Bronchial epithelial cell (primary cell): ENCODE data around the gene ST6GALNAC1. TPM values are rescaled to one million over a fixed set of nuclear protein-coding genes. Genes with fewer than 3 reads are reported as not detected.
A peak's percentile ranks its signal among the peaks of the same experiment; 100 is the strongest.

ENCODE experiments used
- DNase-seq: peaks from one replicate; pipeline ENCODE4 v3.0.0-alpha.2; 2010; ENCODE audit warnings: low read depth
- FAIRE-seq: peaks from 2 replicates; lab custom pipeline; 2011; peaks lifted over from hg19 to GRCh38; lab: Jason Lieb, UNC
- H3K27me3 ChIP-seq: 2 replicates; pipeline ENCODE4 v1.5.1; 2011; ENCODE audit warnings: low read length; ENCODE audit not compliant: control insufficient read depth, insufficient read depth
- H3K36me3 ChIP-seq: 2 replicates; pipeline ENCODE4 v1.5.1; 2011; ENCODE audit warnings: low read length; ENCODE audit not compliant: control insufficient read depth, insufficient read depth
- H3K4me3 ChIP-seq: 2 replicates; pipeline ENCODE4 v1.5.1; 2011; ENCODE audit warnings: mild to moderate bottlenecking, low read depth, low read length, control low read depth
- total RNA-seq: library from RNA; depleted of rRNA; stranded (reverse); fragments of >200 nt; gene quantifications from 2 replicates; pipeline ENCODE4 v1.2.1, GENCODE V29; 2014
- TF ChIP-seq, protein P1 (sequence below): IDR thresholded peaks from 2 replicates; pipeline ENCODE4 v1.5.1; 2011; ENCODE audit warnings: mild to moderate bottlenecking, moderate library complexity, low read length, control low read depth, inconsistent platforms; ENCODE audit not compliant: insufficient read depth, severe bottlenecking

The ST6GALNAC1 gene
- total RNA-seq, 1 donor from 2014 or later, result 5.0 TPM

GRCh38 chr17:76593959-76594358, 49.6 kb downstream of the ST6GALNAC1 start:
- Histone ChIP-seq H3K4me3 (no peak overlapping the region), H3K36me3 (no peaks in the 10 kb centered on the region), H3K27me3 (no peaks in the 10 kb centered on the region)
- no peak for DNase-seq
- TF ChIP-seq, protein P1, sequence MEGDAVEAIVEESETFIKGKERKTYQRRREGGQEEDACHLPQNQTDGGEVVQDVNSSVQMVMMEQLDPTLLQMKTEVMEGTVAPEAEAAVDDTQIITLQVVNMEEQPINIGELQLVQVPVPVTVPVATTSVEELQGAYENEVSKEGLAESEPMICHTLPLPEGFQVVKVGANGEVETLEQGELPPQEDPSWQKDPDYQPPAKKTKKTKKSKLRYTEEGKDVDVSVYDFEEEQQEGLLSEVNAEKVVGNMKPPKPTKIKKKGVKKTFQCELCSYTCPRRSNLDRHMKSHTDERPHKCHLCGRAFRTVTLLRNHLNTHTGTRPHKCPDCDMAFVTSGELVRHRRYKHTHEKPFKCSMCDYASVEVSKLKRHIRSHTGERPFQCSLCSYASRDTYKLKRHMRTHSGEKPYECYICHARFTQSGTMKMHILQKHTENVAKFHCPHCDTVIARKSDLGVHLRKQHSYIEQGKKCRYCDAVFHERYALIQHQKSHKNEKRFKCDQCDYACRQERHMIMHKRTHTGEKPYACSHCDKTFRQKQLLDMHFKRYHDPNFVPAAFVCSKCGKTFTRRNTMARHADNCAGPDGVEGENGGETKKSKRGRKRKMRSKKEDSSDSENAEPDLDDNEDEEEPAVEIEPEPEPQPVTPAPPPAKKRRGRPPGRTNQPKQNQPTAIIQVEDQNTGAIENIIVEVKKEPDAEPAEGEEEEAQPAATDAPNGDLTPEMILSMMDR, result no peak
- no peak for FAIRE-seq

DNA sequence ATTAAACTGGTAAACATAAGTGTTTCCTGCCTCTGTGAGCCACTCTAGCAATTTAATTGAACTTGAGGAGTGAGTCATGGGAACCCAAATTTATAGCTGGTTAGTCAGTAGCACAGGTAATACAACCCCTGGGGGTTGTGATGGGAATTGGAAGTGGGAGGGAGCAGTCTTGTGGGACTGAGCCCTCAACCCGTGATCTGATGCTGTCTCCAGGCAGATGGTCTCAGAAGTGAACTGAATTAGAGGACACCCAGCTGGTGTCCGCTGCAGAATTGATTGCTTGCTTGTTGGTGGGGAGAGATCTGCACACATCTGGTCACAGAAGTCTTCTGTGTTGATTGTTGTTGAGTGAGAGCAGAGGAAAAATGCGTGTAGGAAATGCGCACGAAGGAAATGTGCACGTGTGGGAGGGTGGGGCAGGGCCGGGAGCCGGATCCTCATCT, 50.2 kb downstream of the ST6GALNAC1 start:
- no peak for FAIRE-seq
- TF ChIP-seq, protein P1, result peak; percentile 46
- no peak overlapping the region for H3K4me3 ChIP-seq

GRCh38 chr17:76588182-76588581, 55.4 kb downstream of the ST6GALNAC1 start:
- no peaks in the 10 kb centered on the region for H3K27me3 ChIP-seq
- TF ChIP-seq, protein P1, result no peak
- no peak for DNase-seq
- no peak for FAIRE-seq
- no peaks in the 10 kb centered on the region for H3K36me3 ChIP-seq
- H3K4me3 ChIP-seq, result no peak overlapping the region

More for the DNA sequence above, 50.2 kb downstream of the ST6GALNAC1 start:
- DNase-seq, result peak; percentile 97
- no peaks in the 10 kb centered on the region for H3K36me3 ChIP-seq
- H3K27me3 ChIP-seq, result no peaks in the 10 kb centered on the region

GRCh38 chr17:76586741-76587487, 56.6 kb downstream of the ST6GALNAC1 start:
- FAIRE-seq (peak; percentile 97), DNase-seq (peak; percentile 64)
- H3K4me3 ChIP-seq, result no peak overlapping the region
- no peaks in the 10 kb centered on the region for H3K36me3 ChIP-seq
- TF ChIP-seq, protein P1, result no peak
- H3K27me3 ChIP-seq, result no peaks in the 10 kb centered on the region

GRCh38 chr17:76585649-76586593, 57.6 kb downstream of the ST6GALNAC1 start, which contains the start of gene ST6GALNAC2:
Gene ST6GALNAC2, minus strand, starts transcription at chr17:76585860. Its CDS starts 52 bp downstream, at chr17:76585808.
- DNase-seq (peak; percentile 60), FAIRE-seq (no peak)

More at GRCh38 chr17:76585649-76586593, 57.6 kb downstream of the ST6GALNAC1 start, which contains the start of gene ST6GALNAC2:
- Histone ChIP-seq H3K27me3 (no peaks in the 10 kb centered on the region), H3K36me3 (no peaks in the 10 kb centered on the region), H3K4me3 (peak within 1 kb of the TSS; percentile 90)
- TF ChIP-seq, protein P1, result peak; percentile 66
